Nephron progenitor cell (in vitro differentiated cells): ENCODE results near the gene SEC14L6.
"Not testable (repeated sequence)": the region's sequence is repeated elsewhere in the genome, so short reads cannot be mapped to it uniquely, and the experiment has no call there.

Experiments used
- DNase-seq: peaks from one replicate; pipeline ENCODE4 v3.0.0; 2021
- H3K27ac Mint-ChIP-seq: 2 replicates; pipeline ENCODE4 v1.8.0; 2021; ENCODE audit warnings: mild to moderate bottlenecking, moderate library complexity, mixed read lengths
- H3K27me3 Mint-ChIP-seq: 2 replicates; pipeline ENCODE4 v1.8.0; 2021; ENCODE audit warnings: mild to moderate bottlenecking, low read depth, mixed read lengths; ENCODE audit not compliant: poor library complexity
- H3K36me3 Mint-ChIP-seq: 2 replicates; pipeline ENCODE4 v1.8.0; 2021; ENCODE audit warnings: low read depth, mixed read lengths
- H3K4me1 Mint-ChIP-seq: 2 replicates; pipeline ENCODE4 v1.8.0; 2021; ENCODE audit warnings: mixed read lengths
- H3K4me3 Mint-ChIP-seq: 2 replicates; pipeline ENCODE4 v1.8.0; 2021; ENCODE audit warnings: mild to moderate bottlenecking, moderate library complexity, mixed read lengths
- H3K9me3 Mint-ChIP-seq: 2 replicates; pipeline ENCODE4 v1.8.0; 2021; ENCODE audit warnings: mild to moderate bottlenecking, moderate library complexity, mixed read lengths
- TF ChIP-seq, protein P1 (sequence below): fragments of 200-600 bp; sonication (generic); IDR thresholded peaks from 2 replicates; pipeline ENCODE4 v1.5.0; 2021; ENCODE audit warnings: antibody characterized with exemption

Gene SEC14L6

GRCh38 chr22:30546616-30547015 lies at the start of gene SEC14L6:
Gene SEC14L6, minus strand, starts transcription at chr22:30546741. Its CDS starts 59 bp downstream, at chr22:30546682.
- no peak within 1 kb of the TSS for H3K4me3 Mint-ChIP-seq
- H3K27me3 Mint-ChIP-seq: peaks cover 41% of the 10 kb centered on the region
- no peak for DNase-seq
- no peaks in the 10 kb centered on the region for H3K36me3 Mint-ChIP-seq
- TF ChIP-seq, protein P1, sequence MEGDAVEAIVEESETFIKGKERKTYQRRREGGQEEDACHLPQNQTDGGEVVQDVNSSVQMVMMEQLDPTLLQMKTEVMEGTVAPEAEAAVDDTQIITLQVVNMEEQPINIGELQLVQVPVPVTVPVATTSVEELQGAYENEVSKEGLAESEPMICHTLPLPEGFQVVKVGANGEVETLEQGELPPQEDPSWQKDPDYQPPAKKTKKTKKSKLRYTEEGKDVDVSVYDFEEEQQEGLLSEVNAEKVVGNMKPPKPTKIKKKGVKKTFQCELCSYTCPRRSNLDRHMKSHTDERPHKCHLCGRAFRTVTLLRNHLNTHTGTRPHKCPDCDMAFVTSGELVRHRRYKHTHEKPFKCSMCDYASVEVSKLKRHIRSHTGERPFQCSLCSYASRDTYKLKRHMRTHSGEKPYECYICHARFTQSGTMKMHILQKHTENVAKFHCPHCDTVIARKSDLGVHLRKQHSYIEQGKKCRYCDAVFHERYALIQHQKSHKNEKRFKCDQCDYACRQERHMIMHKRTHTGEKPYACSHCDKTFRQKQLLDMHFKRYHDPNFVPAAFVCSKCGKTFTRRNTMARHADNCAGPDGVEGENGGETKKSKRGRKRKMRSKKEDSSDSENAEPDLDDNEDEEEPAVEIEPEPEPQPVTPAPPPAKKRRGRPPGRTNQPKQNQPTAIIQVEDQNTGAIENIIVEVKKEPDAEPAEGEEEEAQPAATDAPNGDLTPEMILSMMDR: no peak
- no peak within 1 kb of the TSS for H3K27ac Mint-ChIP-seq
- H3K9me3 Mint-ChIP-seq: peaks cover 6% of the 10 kb centered on the region
- H3K4me1 Mint-ChIP-seq: peaks cover 39% of the 10 kb centered on the region

GRCh38 chr22:30596199-30596598 lies 49.7 kb upstream of the SEC14L6 start:
- Mint-ChIP-seq H3K4me1 (no peaks in the 10 kb centered on the region), H3K9me3 (no peaks in the 10 kb centered on the region), H3K4me3 (no peak overlapping the region), H3K27me3 (peaks cover 31% of the 10 kb centered on the region), H3K36me3 (no peaks in the 10 kb centered on the region), H3K27ac (no peak overlapping the region)
- DNase-seq: no peak
- TF ChIP-seq, protein P1: no peak

DNA sequence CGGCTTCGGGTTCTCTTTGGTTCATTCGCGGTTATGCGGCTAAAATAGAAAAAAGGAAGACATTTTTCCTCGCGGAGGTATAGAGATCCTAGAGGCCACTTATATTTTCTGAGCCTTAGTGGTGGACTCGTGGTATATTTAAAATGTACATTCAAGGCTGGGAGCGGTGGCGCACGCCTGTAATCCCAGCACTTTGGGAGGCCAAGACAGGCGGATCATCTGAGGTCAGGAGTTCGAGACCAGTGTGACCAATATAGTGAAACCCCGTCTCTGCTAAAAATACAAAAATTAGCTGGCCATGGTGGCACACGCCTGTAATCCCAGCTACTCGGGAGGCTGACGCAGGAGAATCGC lies 45.8 kb upstream of the SEC14L6 start:
- not testable (repeated sequence) for H3K27ac Mint-ChIP-seq, H3K4me1 Mint-ChIP-seq, H3K9me3 Mint-ChIP-seq, DNase-seq, H3K4me3 Mint-ChIP-seq
- H3K27me3 Mint-ChIP-seq: peaks cover 31% of the 10 kb centered on the region
- peaks cover 13% of the 10 kb centered on the region for H3K36me3 Mint-ChIP-seq

- no peaks in the 10 kb centered on the region for H3K9me3 Mint-ChIP-seq
- no peak within 1 kb of the TSS for H3K4me3 Mint-ChIP-seq
- TF ChIP-seq, protein P1: no peak
- no peaks in the 10 kb centered on the region for H3K4me1 Mint-ChIP-seq
- H3K27me3 Mint-ChIP-seq: peaks cover 31% of the 10 kb centered on the region
- peak; percentile 94 for DNase-seq
- H3K36me3 Mint-ChIP-seq: peaks cover 17% of the 10 kb centered on the region
- H3K27ac Mint-ChIP-seq: no peak within 1 kb of the TSS
These were observed 45.2 kb upstream of the SEC14L6 start, which contains the start of gene PES1 for GRCh38 chr22:30591588-30592359. Gene PES1, minus strand, starts transcription at chr22:30591910. Its CDS starts 77 bp downstream, at chr22:30591833.

- H3K4me1 Mint-ChIP-seq: no peaks in the 10 kb centered on the region
- peaks cover 22% of the 10 kb centered on the region for H3K36me3 Mint-ChIP-seq
- no peak overlapping the region for H3K27ac Mint-ChIP-seq
- no peak overlapping the region for H3K4me3 Mint-ChIP-seq
- TF ChIP-seq, protein P1: no peak
- H3K27me3 Mint-ChIP-seq: peaks cover 29% of the 10 kb centered on the region
- no peaks in the 10 kb centered on the region for H3K9me3 Mint-ChIP-seq
- no peak for DNase-seq
These were observed 44.6 kb upstream of the SEC14L6 start for GRCh38 chr22:30591191-30591587.

GRCh38 chr22:30586414-30586813 lies 39.9 kb upstream of the SEC14L6 start:
- TF ChIP-seq, protein P1: no peak
- peak overlapping the region; percentile 66 for H3K27ac Mint-ChIP-seq

More at GRCh38 chr22:30586414-30586813, 39.9 kb upstream of the SEC14L6 start:
- Mint-ChIP-seq H3K4me1 (no peaks in the 10 kb centered on the region), H3K36me3 (peaks cover 30% of the 10 kb centered on the region), H3K9me3 (no peaks in the 10 kb centered on the region), H3K27me3 (no peaks in the 10 kb centered on the region), H3K4me3 (no peak overlapping the region)
- no peak for DNase-seq
